ENCODE measurements around the gene ZNF107.

DNA sequence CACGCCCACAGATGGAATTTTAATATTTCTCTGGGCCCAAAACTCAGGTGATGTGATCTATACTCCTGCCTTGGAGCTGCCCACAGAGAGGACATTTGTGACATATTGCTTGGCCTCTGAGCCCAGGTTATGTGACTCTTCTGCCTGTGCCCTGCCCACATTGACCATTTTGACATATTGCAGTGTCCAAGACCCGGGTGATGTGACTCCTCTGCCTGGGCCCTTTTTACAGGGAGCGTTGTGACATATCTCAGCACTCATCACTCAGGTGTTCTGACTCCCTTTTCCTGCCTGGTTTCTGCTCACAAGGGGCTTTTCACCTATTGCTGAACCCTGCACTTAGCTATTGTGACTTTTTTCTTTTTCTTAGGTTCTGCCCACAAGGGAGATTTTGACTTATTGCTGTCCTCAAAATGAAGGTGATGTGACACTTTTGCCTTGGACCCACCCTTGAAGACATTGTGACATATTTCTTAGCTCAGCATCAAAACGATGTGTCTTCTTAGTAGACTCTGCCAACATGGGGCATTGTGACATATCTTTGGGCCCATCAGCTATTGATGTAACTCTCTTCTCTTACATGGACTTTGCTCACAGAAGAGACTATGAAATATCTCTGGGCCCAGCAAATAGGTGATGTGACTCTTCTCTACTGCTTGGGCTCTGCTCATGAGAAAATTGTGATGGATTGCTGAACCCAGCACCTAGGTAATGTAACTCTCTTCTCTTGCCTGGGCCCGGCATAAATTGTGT, 11.0 kb upstream of the ZNF107 start:
- TF ChIP-seq, protein P1, sequence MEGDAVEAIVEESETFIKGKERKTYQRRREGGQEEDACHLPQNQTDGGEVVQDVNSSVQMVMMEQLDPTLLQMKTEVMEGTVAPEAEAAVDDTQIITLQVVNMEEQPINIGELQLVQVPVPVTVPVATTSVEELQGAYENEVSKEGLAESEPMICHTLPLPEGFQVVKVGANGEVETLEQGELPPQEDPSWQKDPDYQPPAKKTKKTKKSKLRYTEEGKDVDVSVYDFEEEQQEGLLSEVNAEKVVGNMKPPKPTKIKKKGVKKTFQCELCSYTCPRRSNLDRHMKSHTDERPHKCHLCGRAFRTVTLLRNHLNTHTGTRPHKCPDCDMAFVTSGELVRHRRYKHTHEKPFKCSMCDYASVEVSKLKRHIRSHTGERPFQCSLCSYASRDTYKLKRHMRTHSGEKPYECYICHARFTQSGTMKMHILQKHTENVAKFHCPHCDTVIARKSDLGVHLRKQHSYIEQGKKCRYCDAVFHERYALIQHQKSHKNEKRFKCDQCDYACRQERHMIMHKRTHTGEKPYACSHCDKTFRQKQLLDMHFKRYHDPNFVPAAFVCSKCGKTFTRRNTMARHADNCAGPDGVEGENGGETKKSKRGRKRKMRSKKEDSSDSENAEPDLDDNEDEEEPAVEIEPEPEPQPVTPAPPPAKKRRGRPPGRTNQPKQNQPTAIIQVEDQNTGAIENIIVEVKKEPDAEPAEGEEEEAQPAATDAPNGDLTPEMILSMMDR (IDR thresholded peaks at IDR 0.05): no peak
- TF ChIP-seq POLR2AphosphoS5 (IDR thresholded peaks at IDR 0.05): no peak
- TF ChIP-seq EP300 (IDR thresholded peaks at IDR 0.05): no peak
- TF ChIP-seq POLR2A (IDR thresholded peaks at IDR 0.05): no peak
